HG03571 (cell line): ENCODE measurements around the gene TBKBP1.

Experiments
- ATAC-seq: cut with Tn5 transposase; IDR thresholded peaks from one replicate; pipeline ENCODE4 v1.9.1; 2021; ENCODE audit not compliant: unreplicated experiment

The TBKBP1 gene, protein sequence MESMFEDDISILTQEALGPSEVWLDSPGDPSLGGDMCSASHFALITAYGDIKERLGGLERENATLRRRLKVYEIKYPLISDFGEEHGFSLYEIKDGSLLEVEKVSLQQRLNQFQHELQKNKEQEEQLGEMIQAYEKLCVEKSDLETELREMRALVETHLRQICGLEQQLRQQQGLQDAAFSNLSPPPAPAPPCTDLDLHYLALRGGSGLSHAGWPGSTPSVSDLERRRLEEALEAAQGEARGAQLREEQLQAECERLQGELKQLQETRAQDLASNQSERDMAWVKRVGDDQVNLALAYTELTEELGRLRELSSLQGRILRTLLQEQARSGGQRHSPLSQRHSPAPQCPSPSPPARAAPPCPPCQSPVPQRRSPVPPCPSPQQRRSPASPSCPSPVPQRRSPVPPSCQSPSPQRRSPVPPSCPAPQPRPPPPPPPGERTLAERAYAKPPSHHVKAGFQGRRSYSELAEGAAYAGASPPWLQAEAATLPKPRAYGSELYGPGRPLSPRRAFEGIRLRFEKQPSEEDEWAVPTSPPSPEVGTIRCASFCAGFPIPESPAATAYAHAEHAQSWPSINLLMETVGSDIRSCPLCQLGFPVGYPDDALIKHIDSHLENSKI

GRCh38 chr17:47693731-47694580 is at the start of gene TBKBP1:
TBKBP1 (plus strand) TSS chr17:47694161; CDS start chr17:47696113, 1,952 bp downstream.
- ATAC-seq, result no peak

- ATAC-seq, result no peak
Observed at GRCh38 chr17:47644324-47644723, 49.6 kb upstream of the TBKBP1 start.

DNA sequence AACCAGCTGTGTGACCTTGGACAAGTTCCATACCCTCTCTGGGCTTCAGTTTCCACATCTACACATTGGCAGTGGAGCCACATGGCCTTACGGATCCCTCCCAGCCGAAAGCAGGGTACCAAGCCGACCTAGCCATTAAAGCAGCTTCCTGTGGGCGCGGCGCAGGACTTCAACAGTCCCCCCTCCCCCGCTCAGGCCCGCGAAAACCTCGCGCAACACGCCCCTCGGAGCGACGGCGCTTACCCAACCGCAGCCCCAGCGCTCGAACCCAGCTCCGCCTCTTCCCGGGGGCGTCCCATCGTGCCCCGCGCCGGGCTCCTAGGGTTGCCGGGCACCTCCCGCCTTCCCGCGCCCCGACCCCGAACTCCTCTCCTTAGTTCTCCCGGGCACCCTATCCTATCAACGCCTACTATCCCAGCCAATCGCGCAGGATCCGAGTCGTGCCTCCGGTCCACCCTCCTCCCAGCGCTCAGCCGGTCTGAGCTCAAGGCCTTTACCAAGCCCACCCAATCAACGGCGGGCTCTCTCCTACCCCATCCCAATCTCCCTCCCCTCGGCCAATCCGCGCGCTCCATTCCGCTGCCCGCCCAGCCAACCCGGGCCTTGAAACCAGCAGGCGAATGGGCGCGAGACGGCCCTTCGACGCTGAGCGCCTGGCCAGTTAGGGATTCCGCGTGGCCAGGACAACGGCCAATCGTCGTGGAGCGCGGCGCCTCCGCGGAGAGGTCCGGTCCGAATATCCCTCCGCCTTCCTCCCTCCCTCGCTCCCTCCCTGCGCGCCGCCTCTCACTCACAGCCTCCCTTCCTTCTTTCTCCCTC is 44.6 kb upstream of the TBKBP1 start, which contains the start of gene KPNB1:
TSS of gene KPNB1 (plus strand) at position 767 of the 819 bp plus-strand sequence. CDS start 326 bp downstream, outside the sequence.
- ATAC-seq, result peak; percentile 82

- no peak for ATAC-seq
Observed at GRCh38 chr17:47649972-47650524, 43.9 kb upstream of the TBKBP1 start.

- ATAC-seq, result peak; percentile 43
Observed at GRCh38 chr17:47650525-47651522, 43.1 kb upstream of the TBKBP1 start.

DNA sequence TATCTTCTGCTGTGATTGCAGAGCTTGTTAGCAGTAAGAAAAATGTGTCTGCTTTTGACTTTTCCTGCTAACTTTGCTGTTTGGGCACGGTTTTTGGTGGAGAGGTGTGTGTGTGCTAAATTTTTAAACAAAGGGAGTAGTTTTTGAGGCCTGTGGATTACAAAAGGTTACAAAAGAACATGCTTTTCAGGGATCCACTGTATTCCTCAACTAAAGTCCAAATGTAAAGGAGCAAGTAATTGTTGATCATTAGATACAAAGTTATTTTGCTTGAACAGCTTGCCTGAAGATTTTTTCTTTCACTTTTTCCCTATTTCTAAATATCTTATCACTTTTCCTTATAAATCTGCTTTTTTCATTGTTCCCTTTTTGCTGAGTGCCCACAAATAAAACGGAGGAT is 42.3 kb upstream of the TBKBP1 start:
- ATAC-seq, result no peak

DNA sequence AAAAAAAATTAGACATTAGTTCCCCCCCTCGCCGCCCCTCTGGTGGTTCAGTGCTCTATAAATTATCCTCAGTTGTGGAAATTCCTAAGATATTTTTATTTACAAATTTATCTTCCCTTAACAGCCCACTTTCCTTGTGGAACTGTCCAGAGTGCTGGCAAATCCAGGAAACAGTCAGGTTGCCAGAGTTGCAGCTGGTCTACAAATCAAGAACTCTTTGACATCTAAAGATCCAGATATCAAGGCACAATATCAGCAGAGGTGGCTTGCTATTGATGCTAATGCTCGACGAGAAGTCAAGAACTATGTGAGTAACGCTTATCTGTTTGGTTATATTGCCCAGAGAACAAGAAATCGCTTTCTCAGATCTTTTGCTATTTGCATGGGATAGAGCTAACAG is 41.4 kb upstream of the TBKBP1 start:
- ATAC-seq, result no peak

GRCh38 chr17:47653442-47653841 is 40.5 kb upstream of the TBKBP1 start:
- no peak for ATAC-seq

DNA sequence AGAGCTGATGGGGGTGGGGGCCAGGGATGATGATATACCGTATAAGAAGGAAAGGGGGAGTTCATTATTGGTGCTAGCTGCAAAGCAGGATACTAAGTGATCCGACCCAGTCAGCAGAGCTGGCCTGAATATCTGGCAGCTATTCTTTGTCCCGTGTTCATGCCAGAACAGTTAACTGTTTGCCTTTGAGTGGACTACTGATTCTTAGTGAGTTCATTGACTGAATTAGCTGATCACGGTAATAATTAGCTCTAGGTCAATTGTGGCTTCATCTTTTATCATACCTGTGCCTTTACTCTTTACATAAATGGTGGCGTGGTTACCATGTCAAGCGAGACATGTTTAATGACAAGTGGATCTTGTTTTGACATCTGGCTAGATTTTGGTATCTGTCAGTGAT is 39.0 kb upstream of the TBKBP1 start:
- ATAC-seq, result no peak

DNA sequence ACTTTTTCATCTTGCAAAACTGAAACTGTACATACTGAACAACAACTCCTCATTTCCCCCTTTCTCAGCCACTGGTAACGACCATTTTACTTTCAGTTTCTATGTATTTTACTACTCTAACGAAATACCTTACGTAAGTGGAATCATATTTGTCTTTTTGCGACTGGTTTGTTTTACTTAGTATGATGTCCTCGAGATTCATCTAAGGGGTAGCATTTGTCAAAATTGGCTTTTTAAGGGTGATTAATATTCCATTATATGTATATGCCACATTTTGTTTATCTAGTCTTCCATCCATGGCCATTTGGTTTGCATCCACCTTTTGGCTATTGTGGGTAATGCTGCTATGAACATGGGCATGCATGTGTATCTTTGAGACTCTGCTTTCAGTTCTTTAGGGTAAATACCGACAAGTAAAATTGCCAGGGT is 33.9 kb upstream of the TBKBP1 start:
- peak; percentile 60 for ATAC-seq

- ATAC-seq, result no peak
Observed at GRCh38 chr17:47663912-47664623, 29.9 kb upstream of the TBKBP1 start.

DNA sequence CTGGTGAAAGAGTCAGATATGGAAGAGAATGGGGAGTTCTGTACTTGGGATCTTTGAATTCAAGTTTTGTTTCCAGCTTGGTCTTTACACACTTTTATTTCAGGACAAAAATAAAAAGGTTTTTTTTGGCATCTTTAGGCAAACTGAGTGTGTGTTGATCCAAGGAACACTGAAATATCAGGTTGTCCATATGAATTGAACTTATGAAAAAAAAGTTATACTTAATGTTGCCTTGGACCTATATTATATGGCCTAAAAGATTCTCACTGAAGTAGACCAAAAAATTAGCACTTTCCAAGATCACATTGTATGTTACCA is 29.4 kb upstream of the TBKBP1 start:
- no peak for ATAC-seq

- no peak for ATAC-seq
Observed at GRCh38 chr17:47665655-47666054, 28.3 kb upstream of the TBKBP1 start.

DNA sequence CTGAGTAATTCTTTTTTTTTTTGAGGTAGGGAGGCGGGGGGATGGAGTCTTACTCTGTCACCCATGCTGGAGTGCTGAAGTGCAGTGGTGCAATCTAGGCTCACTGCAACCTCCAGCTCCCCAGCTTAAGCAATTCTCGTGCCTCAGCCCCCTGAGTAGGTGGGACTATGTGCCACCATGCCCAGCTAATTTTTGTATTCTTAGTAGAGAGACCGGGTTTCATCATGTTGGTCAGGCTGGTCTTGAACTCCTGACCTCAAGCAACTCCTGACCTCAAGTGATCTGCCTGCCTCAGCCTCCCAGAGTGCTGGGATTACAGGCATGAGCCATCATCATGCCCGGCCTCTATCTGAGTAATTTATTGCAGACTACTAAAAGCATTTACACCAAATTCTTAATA is 24.9 kb upstream of the TBKBP1 start:
- no peak for ATAC-seq

- no peak for ATAC-seq
Observed at GRCh38 chr17:47670064-47670463, 23.9 kb upstream of the TBKBP1 start.

- no peak for ATAC-seq
Observed at GRCh38 chr17:47674499-47674898, 19.5 kb upstream of the TBKBP1 start.

DNA sequence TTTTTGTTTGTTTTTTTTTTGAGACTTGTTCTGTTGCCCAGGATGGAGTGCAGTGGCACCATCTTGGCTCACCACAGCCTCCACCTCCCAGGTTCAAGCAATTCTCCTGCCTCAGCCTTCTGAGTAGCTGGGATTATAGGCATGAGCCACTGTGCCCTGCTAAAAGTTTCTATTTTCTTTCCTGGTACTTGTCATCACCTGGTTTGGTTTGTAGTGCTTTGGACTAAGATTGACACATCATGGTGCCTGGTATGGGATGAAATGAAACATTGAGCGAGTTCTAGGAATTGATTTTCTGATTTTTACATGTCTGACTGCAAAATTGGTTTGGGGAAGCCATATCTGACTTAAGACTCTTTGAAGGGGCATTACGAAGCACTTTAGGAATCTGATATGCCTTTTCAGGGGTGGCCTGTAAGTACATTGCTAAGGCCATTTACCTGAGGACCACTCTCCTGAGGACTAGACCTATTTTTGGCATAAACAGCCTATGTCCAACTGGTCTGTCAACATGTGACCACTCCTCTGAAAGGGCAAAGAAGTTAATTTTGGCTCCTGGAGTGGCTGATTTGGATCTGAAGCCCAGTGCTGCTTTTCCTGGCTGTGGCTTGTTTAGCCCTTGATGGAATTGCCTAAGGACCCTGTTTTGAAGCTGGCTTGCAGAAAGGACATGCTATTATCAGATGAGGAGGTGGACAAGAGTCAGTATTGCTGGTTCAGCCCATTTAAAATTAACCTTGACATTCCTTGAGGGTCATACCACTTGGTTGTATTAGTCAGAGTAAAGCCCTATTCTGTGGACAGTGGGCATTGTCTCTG is 18.4 kb upstream of the TBKBP1 start:
- no peak for ATAC-seq

DNA sequence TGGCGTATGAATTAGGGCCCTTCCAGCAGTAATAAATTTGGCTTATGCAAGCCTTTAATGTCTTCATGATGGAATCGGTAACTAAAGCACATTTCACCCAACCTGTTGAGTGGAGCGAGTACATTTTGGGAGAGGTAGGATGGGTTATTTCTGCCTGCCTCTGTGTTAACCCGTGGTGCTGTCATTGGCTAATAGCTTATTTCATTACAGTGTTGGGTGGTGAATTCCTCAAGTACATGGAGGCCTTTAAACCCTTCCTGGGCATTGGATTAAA is 17.8 kb upstream of the TBKBP1 start:
- ATAC-seq, result no peak
